ENCODE data around the gene DNAH10.
"Not testable (repeated sequence)": the region's sequence is repeated elsewhere in the genome, so short reads cannot be mapped to it uniquely, and the experiment has no call there.

DNAH10 gene

GRCh38 chr12:123911672-123912409 lies 149.7 kb downstream of the DNAH10 start:
- not testable (repeated sequence) for DNase-seq

- DNase-seq = peak; percentile 26
Observed at GRCh38 chr12:123912415-123913380, 150.6 kb downstream of the DNAH10 start.

- DNase-seq = peak; percentile 9
Observed at GRCh38 chr12:123914726-123915333, 152.7 kb downstream of the DNAH10 start.

GRCh38 chr12:123916729-123917128 lies 154.6 kb downstream of the DNAH10 start:
- peak; percentile 67 for DNase-seq

GRCh38 chr12:123917337-123917850 lies 155.3 kb downstream of the DNAH10 start:
- no peak for DNase-seq

GRCh38 chr12:123919980-123920360 lies 157.9 kb downstream of the DNAH10 start:
- no peak for DNase-seq

- no peak for DNase-seq
Observed at GRCh38 chr12:123923038-123923437, 160.9 kb downstream of the DNAH10 start.

GRCh38 chr12:123923927-123924326 lies 161.8 kb downstream of the DNAH10 start:
- DNase-seq = no peak

- no peak for DNase-seq
Observed at GRCh38 chr12:123924539-123924938, 162.4 kb downstream of the DNAH10 start.

GRCh38 chr12:123928274-123928865 lies 166.3 kb downstream of the DNAH10 start:
- DNase-seq = no peak

- DNase-seq = no peak
Observed at GRCh38 chr12:123928897-123929296, 166.8 kb downstream of the DNAH10 start.

GRCh38 chr12:123929946-123930583 lies 168.0 kb downstream of the DNAH10 start:
- no peak for DNase-seq

GRCh38 chr12:123931686-123932321 lies 169.7 kb downstream of the DNAH10 start:
- DNase-seq = no peak

- no peak for DNase-seq
Observed at GRCh38 chr12:123933214-123933613, 171.1 kb downstream of the DNAH10 start.

- no peak for DNase-seq
Observed at GRCh38 chr12:123934016-123934620, 172.0 kb downstream of the DNAH10 start.

- DNase-seq = peak; percentile 46
Observed at GRCh38 chr12:123934829-123935228, 172.7 kb downstream of the DNAH10 start.

GRCh38 chr12:123935956-123936355 lies 173.9 kb downstream of the DNAH10 start:
- DNase-seq = no peak

GRCh38 chr12:123936471-123936870 lies 174.4 kb downstream of the DNAH10 start:
- no peak for DNase-seq

- no peak for DNase-seq
Observed at GRCh38 chr12:123936956-123937706, 175.0 kb downstream of the DNAH10 start.
